Gastroesophageal sphincter (tissue), 3 donors: ENCODE measurements around the gene PTGS2.

Experiments used
- CTCF ChIP-seq, 4 experiments: fragments of 200-600 bp in 2 of 4; fragments of 450-650 bp in 2 of 4; sonication (generic) in 1 of 4; IDR thresholded peaks; one replicate each; pipeline ENCODE4 v1.5.1; 2017 to 2019; ENCODE audit warnings: antibody characterized with exemption in 4 of 4, mild to moderate bottlenecking in 2 of 4, moderate library complexity in 2 of 4
- EP300 ChIP-seq: sonication (generic); formaldehyde crosslinking; IDR thresholded peaks from one replicate; pipeline ENCODE4 v1.6.1; 2017; ENCODE audit warnings: antibody characterized with exemption, mild to moderate bottlenecking
- POLR2A ChIP-seq, 2 donors: fragments of 450-650 bp; IDR thresholded peaks; one replicate each; pipeline ENCODE4 v1.6.1; 2017; ENCODE audit warnings: antibody characterized with exemption in 2 of 2, mild to moderate bottlenecking in 2 of 2, moderate library complexity in 1 of 2
- POLR2AphosphoS5 ChIP-seq: sonication (generic); formaldehyde crosslinking; IDR thresholded peaks from one replicate; pipeline ENCODE4 v1.6.1; 2017; ENCODE audit warnings: antibody characterized with exemption

- TF ChIP-seq EP300 (no peak), CTCF (IDR thresholded peaks at IDR 0.05) (no peak), POLR2A (IDR thresholded peaks at IDR 0.05) (no peak), POLR2AphosphoS5 (no peak)
Measured at GRCh38 chr1:186678155-186678554, 2.1 kb downstream of the PTGS2 start.
